Neuronal stem cell (in vitro differentiated cells): ENCODE measurements around the gene SNX7.

Experiments
- DNase-seq: peaks from one replicate; pipeline ENCODE4 v3.0.0-alpha.2; 2013; ENCODE audit warnings: low spot score
- H2AFZ ChIP-seq: one replicate; pipeline ENCODE4 v1.6.1; 2013; ENCODE audit warnings: mild to moderate bottlenecking, low read length, inconsistent platforms
- H2AK5ac ChIP-seq: 2 replicates; pipeline ENCODE4 v1.6.1; 2013; ENCODE audit warnings: low read depth, mild to moderate bottlenecking, inconsistent platforms, low read length, moderate library complexity, mixed read lengths
- H2BK120ac ChIP-seq: 2 replicates; pipeline ENCODE4 v1.6.1; 2013; ENCODE audit warnings: low read depth, mild to moderate bottlenecking, inconsistent platforms, low read length, moderate library complexity, mixed read lengths
- H2BK12ac ChIP-seq: one replicate; pipeline ENCODE4 v1.6.1; 2013; ENCODE audit warnings: low read length, inconsistent platforms
- H2BK15ac ChIP-seq: 2 replicates; pipeline ENCODE4 v1.6.1; 2013; ENCODE audit warnings: mild to moderate bottlenecking, low read length, inconsistent platforms, mixed read lengths
- H2BK5ac ChIP-seq: one replicate; pipeline ENCODE4 v1.6.1; 2013; ENCODE audit warnings: inconsistent platforms, mild to moderate bottlenecking, low read length, moderate library complexity
- H3K14ac ChIP-seq: one replicate; pipeline ENCODE4 v1.6.1; 2013; ENCODE audit warnings: low read length, inconsistent platforms
- H3K18ac ChIP-seq: 2 replicates; pipeline ENCODE4 v1.6.1; 2013; ENCODE audit warnings: low read length, inconsistent platforms
- H3K23ac ChIP-seq: 2 replicates; pipeline ENCODE4 v1.6.1; 2013; ENCODE audit warnings: low read depth, mild to moderate bottlenecking, mixed read lengths, low read length, inconsistent platforms; ENCODE audit not compliant: poor library complexity
- H3K27ac ChIP-seq: replicated peaks from 3 replicates; pipeline ENCODE4 v1.5.1; 2013; ENCODE audit warnings: low read length, inconsistent platforms
- H3K27me3 ChIP-seq, 3 experiments: 2 replicates each; pipeline ENCODE4 v1.6.1; 2013; ENCODE audit warnings: low read length in 3 of 3, mild to moderate bottlenecking in 2 of 3, inconsistent platforms in 1 of 3, low read depth in 1 of 3, mixed read lengths in 1 of 3, moderate library complexity in 1 of 3; ENCODE audit not compliant: control insufficient read depth in 3 of 3, insufficient read depth in 3 of 3
- H3K36me3 ChIP-seq, 2 donors: replicated peaks in 1 of 2; 2 replicates each; pipeline ENCODE4 v1.6.1; 2013; ENCODE audit warnings: low read length in 2 of 2; ENCODE audit not compliant: control insufficient read depth in 2 of 2, insufficient read depth in 2 of 2
- H3K4ac ChIP-seq: 2 replicates; pipeline ENCODE4 v1.6.1; 2013; ENCODE audit warnings: inconsistent platforms, mild to moderate bottlenecking, low read length, moderate library complexity
- H3K4me1 ChIP-seq, 2 donors: 1 replicate in 1 of 2; 2 replicates in 1 of 2; pipeline ENCODE4 v1.6.1; 2013; ENCODE audit warnings: low read length in 2 of 2, low read depth in 1 of 2; ENCODE audit not compliant: control insufficient read depth in 2 of 2, insufficient read depth in 1 of 2
- H3K4me2 ChIP-seq: one replicate; pipeline ENCODE4 v1.6.1; 2013; ENCODE audit warnings: mild to moderate bottlenecking, low read length, inconsistent platforms; ENCODE audit not compliant: insufficient read depth, poor library complexity, severe bottlenecking
- H3K4me3 ChIP-seq, 2 donors: 2 replicates each; pipeline ENCODE4 v1.5.1; 2013; ENCODE audit warnings: low read length in 2 of 2, mild to moderate bottlenecking in 2 of 2, inconsistent platforms in 1 of 2, moderate library complexity in 1 of 2
- H3K79me1 ChIP-seq: one replicate; pipeline ENCODE4 v1.6.1; 2013; ENCODE audit warnings: low read depth, mild to moderate bottlenecking, inconsistent platforms, low read length, moderate library complexity
- H3K9ac ChIP-seq: one replicate; pipeline ENCODE4 v1.6.1; 2013; ENCODE audit warnings: mild to moderate bottlenecking, low read depth, low read length, inconsistent platforms; ENCODE audit not compliant: poor library complexity
- H3K9me3 ChIP-seq, 2 donors: replicated peaks in 1 of 2; 2 replicates each; pipeline versions ENCODE3 to v1.6.1; 2013; ENCODE audit warnings: low read length in 2 of 2, mild to moderate bottlenecking in 2 of 2, inconsistent platforms in 1 of 2, low read depth in 1 of 2, mixed read lengths in 1 of 2, moderate library complexity in 1 of 2; ENCODE audit not compliant: control insufficient read depth in 2 of 2, insufficient read depth in 1 of 2
- H4K8ac ChIP-seq: one replicate; pipeline ENCODE4 v1.6.1; 2013; ENCODE audit warnings: low read depth, mild to moderate bottlenecking, inconsistent platforms, low read length, moderate library complexity
- H4K91ac ChIP-seq: one replicate; pipeline ENCODE4 v1.6.1; 2013; ENCODE audit warnings: low read length, low read depth, mild to moderate bottlenecking, inconsistent platforms; ENCODE audit not compliant: poor library complexity
- WGBS, 2 donors: extraction: QIAGEN DNeasy Blood & Tissue Kit; methylation state at CpG; one replicate each; pipeline ENCODE4 v1.1.7; 2013; ENCODE audit warnings: missing lambda C conversion rate in 2 of 2, mixed read lengths in 1 of 2; ENCODE audit not compliant: insufficient read length in 2 of 2, insufficient replicate concordance in 1 of 2; ENCODE audit errors: extremely low coverage in 2 of 2; 5-methylcytosine and 5-hydroxymethylcytosine counted together

Gene SNX7

GRCh38 chr1:98651116-98651632, 10.3 kb upstream of the SNX7 start:
- WGBS, 2 donors = no CpG with 5 or more reads among the region's 6 CpGs
- peaks cover 5 to 10% of the 10 kb centered on the region in 2 donors for H3K9me3 ChIP-seq

DNA sequence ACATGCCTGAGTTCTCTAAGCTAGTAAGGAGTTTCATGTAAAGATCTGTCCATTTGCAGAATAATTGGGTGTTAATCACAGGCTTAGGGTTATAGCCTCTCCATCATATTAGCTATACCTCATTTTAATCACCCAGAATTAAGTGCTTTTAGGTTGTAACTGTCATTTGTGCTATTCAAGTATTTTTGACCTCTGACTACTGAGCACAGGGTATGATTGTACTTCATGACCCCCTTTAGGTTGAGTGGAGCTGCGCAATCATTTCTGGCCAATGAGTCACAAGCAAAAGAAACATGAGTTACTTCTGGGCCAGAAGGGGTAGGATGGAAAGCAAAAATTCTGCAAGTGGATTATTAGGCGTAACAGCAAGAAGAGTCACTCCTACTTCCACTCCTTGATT, 8.4 kb upstream of the SNX7 start:
- Histone ChIP-seq H2BK15ac (no peak overlapping the region), H4K8ac (no peak overlapping the region), H3K27ac (no peak overlapping the region), H3K4me1 (no peaks in the 10 kb centered on the region), H3K27me3 (no peaks in the 10 kb centered on the region), H3K4ac (no peak overlapping the region), H3K14ac (no peak overlapping the region), H4K91ac (no peak overlapping the region), H3K23ac (no peak overlapping the region), H3K9me3 (peaks cover 0 to 10% of the 10 kb centered on the region in 2 donors), H3K36me3 (no peaks in the 10 kb centered on the region), H3K4me3 (no peak overlapping the region), H3K4me2 (no peak overlapping the region), H2AFZ (no peak overlapping the region), H2BK5ac (no peak overlapping the region), H2AK5ac (no peak overlapping the region), H2BK120ac (no peak overlapping the region), H3K18ac (no peak overlapping the region), H2BK12ac (no peak overlapping the region), H3K79me1 (no peaks in the 10 kb centered on the region), H3K9ac (no peak overlapping the region)
- WGBS, 2 donors = no CpG with 5 or more reads among the region's 2 CpGs
- DNase-seq = no peak

More at GRCh38 chr1:98651116-98651632, 10.3 kb upstream of the SNX7 start:
- peak overlapping the region; percentile 6 for H3K14ac ChIP-seq
- H3K4me1 ChIP-seq = no peaks in the 10 kb centered on the region
- H3K27me3 ChIP-seq = no peaks in the 10 kb centered on the region
- peak overlapping the region; percentile 28 for H2AK5ac ChIP-seq
- H4K91ac ChIP-seq = no peak overlapping the region
- no peak for DNase-seq
- H3K36me3 ChIP-seq = no peaks in the 10 kb centered on the region
- no peak overlapping the region for H3K4me3 ChIP-seq
- no peak overlapping the region for H3K27ac ChIP-seq
- no peak overlapping the region for H3K4ac ChIP-seq
- no peak overlapping the region for H2BK12ac ChIP-seq
- H3K18ac ChIP-seq = peak overlapping the region; percentile 85
- H4K8ac ChIP-seq = peak overlapping the region; percentile 98
- peak overlapping the region; percentile 73 for H3K23ac ChIP-seq
- H2BK15ac ChIP-seq = peak overlapping the region; percentile 27
- H2BK5ac ChIP-seq = no peak overlapping the region
- H3K79me1 ChIP-seq = no peaks in the 10 kb centered on the region
- no peak overlapping the region for H3K4me2 ChIP-seq
- H2BK120ac ChIP-seq = no peak overlapping the region
- H2AFZ ChIP-seq = no peak overlapping the region
- no peak overlapping the region for H3K9ac ChIP-seq

GRCh38 chr1:98659879-98660278, 1.6 kb upstream of the SNX7 start:
- H3K4ac ChIP-seq = no peak overlapping the region
- DNase-seq = no peak
- H2BK15ac ChIP-seq = no peak overlapping the region
- no peaks in the 10 kb centered on the region for H3K79me1 ChIP-seq
- H3K23ac ChIP-seq = no peak overlapping the region
- no peak overlapping the region for H2AK5ac ChIP-seq
- H2BK5ac ChIP-seq = no peak overlapping the region
- no peak overlapping the region for H3K9ac ChIP-seq
- peaks cover 0 to 17% (median 0%) of the 10 kb centered on the region in 3 experiments for H3K27me3 ChIP-seq
- H3K27ac ChIP-seq = no peak overlapping the region
- no peak overlapping the region for H2BK120ac ChIP-seq
- no peaks in the 10 kb centered on the region for H3K36me3 ChIP-seq
- no peak overlapping the region for H2AFZ ChIP-seq
- no peak overlapping the region for H3K4me3 ChIP-seq
- H3K4me1 ChIP-seq = peaks cover 2% of the 10 kb centered on the region in 2 donors
- H3K4me2 ChIP-seq = no peak overlapping the region
- no peak overlapping the region for H2BK12ac ChIP-seq
- H4K8ac ChIP-seq = no peak overlapping the region
- no peaks in the 10 kb centered on the region for H3K9me3 ChIP-seq
- no peak overlapping the region for H4K91ac ChIP-seq
- no peak overlapping the region for H3K14ac ChIP-seq
- H3K18ac ChIP-seq = no peak overlapping the region

DNA sequence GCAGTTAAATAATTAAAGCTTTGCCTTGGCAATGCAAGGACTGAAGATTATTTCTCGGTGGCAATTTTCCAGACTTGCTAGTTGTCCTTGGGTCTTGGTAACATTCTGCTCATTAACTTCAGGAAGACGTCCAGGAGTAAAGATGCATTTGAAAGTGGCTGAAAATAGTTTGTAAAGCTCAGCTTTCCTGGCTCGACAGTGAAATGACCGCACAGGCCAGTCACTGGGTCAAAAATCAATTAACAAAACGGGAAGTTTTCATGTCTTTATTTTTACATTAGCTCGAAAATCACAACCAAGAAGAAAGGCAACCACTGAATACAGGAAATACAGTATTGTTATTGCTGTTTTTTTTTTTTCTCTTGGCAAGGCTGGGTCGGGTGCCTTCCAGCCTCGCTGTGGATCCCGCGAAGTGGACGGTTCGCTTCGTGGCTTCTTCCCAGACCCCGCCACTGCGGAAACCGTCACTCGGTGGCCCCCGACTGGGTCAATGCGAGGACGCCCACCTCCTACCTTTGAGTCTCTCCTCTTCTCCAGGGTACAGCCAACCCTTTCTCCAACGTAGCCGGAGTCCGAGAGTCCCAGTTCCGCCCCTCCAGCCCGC, 479 bp upstream of the SNX7 start:
- H3K4me2 ChIP-seq = peak overlapping the region; percentile 64
- no peaks in the 10 kb centered on the region for H3K9me3 ChIP-seq
- no peaks in the 10 kb centered on the region for H3K79me1 ChIP-seq
- no CpG with 5 or more reads among the region's 25 CpGs for WGBS, 2 donors
- no peak overlapping the region for H4K91ac ChIP-seq
- peak overlapping the region; percentile 34 for H3K9ac ChIP-seq
- no peak overlapping the region for H2BK120ac ChIP-seq
- no peak overlapping the region for H3K14ac ChIP-seq
- H4K8ac ChIP-seq = no peak overlapping the region
- no peak overlapping the region for H2BK15ac ChIP-seq
- peaks cover 0 to 17% (median 0%) of the 10 kb centered on the region in 3 experiments for H3K27me3 ChIP-seq
- H2BK5ac ChIP-seq = peak overlapping the region; percentile 89
- H3K27ac ChIP-seq = no peak overlapping the region
- peaks cover 2% of the 10 kb centered on the region in 2 donors for H3K4me1 ChIP-seq
- no peak overlapping the region for H2BK12ac ChIP-seq
- H2AK5ac ChIP-seq = no peak overlapping the region
- peak overlapping the region; percentile 94 for H2AFZ ChIP-seq
- no peaks in the 10 kb centered on the region for H3K36me3 ChIP-seq
- peak overlapping the region; percentile 94 for H3K18ac ChIP-seq
- no peak overlapping the region for H3K4ac ChIP-seq
- peak overlapping the region; percentile 36 for H3K23ac ChIP-seq
- no peak for DNase-seq
- H3K4me3 ChIP-seq = peak overlapping the region; percentile 84 to 87
